Stimulated activated CD4-positive, alpha-beta T cell treated with anti-CD3 and anti-CD28 coated beads, TNF-alpha, amount 100 ng/mL, for 48 hours (primary cell): Measurements from ENCODE around the gene MAML2.
"Not testable (repeated sequence)": the region's sequence is repeated elsewhere in the genome, so short reads cannot be mapped to it uniquely, and the experiment has no call there.

ENCODE experiments used
- DNase-seq, 3 donors: peaks; one replicate each; pipeline ENCODE4 v3.0.0-alpha.2; 2020; ENCODE audit warnings: low read depth in 3 of 3

Gene MAML2

GRCh38 chr11:96186806-96187205, 156.2 kb downstream of the MAML2 start:
- no peak for DNase-seq

GRCh38 chr11:96185220-96185768, 157.7 kb downstream of the MAML2 start:
- no peak for DNase-seq

- DNase-seq = not testable (repeated sequence)
These were observed 162.1 kb downstream of the MAML2 start for GRCh38 chr11:96180937-96181336.

GRCh38 chr11:96180341-96180740, 162.7 kb downstream of the MAML2 start:
- no peak for DNase-seq

GRCh38 chr11:96179905-96180304, 163.1 kb downstream of the MAML2 start:
- DNase-seq = no peak

GRCh38 chr11:96178887-96179279, 164.1 kb downstream of the MAML2 start:
- DNase-seq = no peak

- no peak for DNase-seq
These were observed 164.7 kb downstream of the MAML2 start for GRCh38 chr11:96178049-96178886.

GRCh38 chr11:96177146-96177545, 165.8 kb downstream of the MAML2 start:
- DNase-seq = no peak

GRCh38 chr11:96173906-96174305, 169.1 kb downstream of the MAML2 start:
- no peak for DNase-seq

GRCh38 chr11:96173422-96173821, 169.6 kb downstream of the MAML2 start:
- no peak for DNase-seq

GRCh38 chr11:96172604-96173003, 170.4 kb downstream of the MAML2 start:
- DNase-seq = no peak

GRCh38 chr11:96169250-96169649, 173.7 kb downstream of the MAML2 start:
- no peak for DNase-seq

GRCh38 chr11:96168623-96169022, 174.4 kb downstream of the MAML2 start:
- no peak for DNase-seq

GRCh38 chr11:96167787-96168186, 175.2 kb downstream of the MAML2 start:
- DNase-seq = no peak

GRCh38 chr11:96167203-96167758, 175.7 kb downstream of the MAML2 start:
- no peak for DNase-seq

- no peak for DNase-seq
These were observed 180.0 kb downstream of the MAML2 start for GRCh38 chr11:96162816-96163499.

GRCh38 chr11:96161307-96162089, 181.5 kb downstream of the MAML2 start:
- DNase-seq = no peak

- no peak for DNase-seq
These were observed 182.2 kb downstream of the MAML2 start for GRCh38 chr11:96160732-96161306.

- no peak for DNase-seq
These were observed 183.0 kb downstream of the MAML2 start for GRCh38 chr11:96159968-96160367.

GRCh38 chr11:96158126-96158525, 184.9 kb downstream of the MAML2 start:
- no peak for DNase-seq

- DNase-seq = no peak
These were observed 185.5 kb downstream of the MAML2 start for GRCh38 chr11:96157517-96157873.

- no peak for DNase-seq
These were observed 186.6 kb downstream of the MAML2 start for GRCh38 chr11:96156379-96156722.
